T-helper 2 cell (primary cell): ENCODE results near the gene SLC17A8.

Experiments used
- DNase-seq, 5 experiments: peaks; one replicate each; pipeline versions ENCODE4 v3.0.0 to v3.0.0-alpha.2; 2012 to 2022

SLC17A8 gene

DNA sequence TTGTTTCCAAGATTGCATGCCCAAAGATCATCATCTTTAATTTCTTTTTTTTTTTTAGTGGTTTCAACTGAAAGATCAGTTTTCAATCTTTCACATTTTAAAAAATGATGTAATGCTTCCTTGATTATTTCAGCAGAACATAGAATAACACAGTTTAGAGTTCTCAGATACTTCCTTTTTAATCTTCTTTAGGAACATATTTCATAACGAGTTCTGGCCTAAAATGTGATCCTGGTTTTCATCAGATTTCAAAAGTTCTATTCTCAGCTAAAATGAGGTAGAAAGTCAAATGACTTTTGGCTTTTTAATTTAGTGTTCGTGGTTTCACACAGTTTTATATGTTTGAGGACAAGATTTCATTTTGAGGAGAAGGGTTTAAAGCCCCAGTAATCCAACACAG is 76.8 kb downstream of the SLC17A8 start:
- no peak for DNase-seq

DNA sequence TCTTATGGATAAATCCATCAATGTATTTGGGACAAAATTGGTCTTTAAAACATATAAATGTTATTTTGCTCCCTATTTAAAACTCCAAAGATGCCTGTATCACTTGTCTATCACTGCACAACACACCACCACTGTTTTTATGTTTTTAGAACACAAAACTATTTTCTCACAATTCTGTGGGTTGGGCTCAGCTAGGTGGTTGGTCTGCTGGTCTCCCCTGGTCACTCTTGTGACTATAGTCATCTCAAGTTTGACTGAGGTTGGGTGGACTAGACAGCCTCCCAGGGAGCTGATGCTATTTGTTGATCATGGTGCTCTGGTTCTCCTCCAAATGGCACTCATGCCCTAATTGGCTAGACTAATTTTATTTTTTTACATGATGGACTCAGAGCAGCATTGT is 77.3 kb downstream of the SLC17A8 start:
- no peak for DNase-seq

DNA sequence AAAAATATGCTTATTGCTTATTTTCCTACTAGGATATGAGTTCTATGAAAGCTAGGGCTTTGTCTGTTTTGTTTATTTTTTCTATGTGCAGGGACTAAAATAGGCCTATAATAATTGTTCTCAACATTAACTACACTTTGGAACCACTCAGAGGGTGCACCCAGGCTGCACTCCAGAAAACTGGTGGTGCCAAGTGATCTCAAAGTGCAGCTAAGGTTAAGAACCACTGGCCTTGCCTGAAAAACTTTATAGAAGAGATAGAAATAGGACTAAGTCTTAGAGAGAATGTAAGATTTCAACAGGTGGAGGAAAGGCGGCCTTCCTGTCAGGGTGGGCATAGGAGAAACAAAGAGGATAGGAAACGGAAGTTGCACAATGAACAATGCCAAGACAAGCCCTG is 79.1 kb downstream of the SLC17A8 start:
- no peak for DNase-seq

DNA sequence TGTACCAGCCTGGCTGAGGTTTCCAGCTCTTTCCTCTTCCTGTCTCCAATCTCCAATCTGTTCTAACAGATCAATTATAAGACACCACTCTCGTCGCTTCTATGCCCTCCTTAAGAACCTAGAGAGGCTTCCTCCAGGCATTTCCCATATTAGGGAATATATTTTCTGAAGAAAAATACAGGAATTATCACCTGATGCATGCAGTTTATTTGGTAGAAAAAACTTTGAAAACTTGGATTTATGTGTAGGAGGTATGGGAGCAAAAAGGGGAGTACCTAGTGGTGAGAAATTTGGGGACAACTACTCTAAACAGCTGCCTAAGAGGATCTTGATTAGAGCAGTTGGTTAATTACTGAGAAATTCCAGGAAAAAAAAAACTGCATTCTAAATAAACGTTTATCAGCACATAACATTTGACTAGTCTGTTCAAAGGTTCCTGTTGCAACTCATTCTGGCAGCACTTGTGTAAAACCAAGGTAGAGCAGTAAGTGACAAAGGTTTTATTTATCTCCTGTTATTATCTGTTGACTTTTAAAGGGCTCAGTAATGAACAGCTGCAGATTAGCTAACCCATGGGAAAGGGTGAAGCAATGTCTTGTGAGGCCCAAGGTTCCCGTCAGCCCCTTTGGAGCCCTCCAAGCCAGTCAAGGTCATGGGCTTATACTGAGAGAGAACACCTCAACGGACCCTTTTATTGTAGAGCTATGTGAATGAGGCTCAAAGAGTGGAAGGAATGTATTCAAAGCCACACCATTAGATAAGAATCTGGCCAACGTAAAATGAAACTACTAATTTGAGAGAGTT is 80.4 kb downstream of the SLC17A8 start:
- peak in 1 of 5 experiments; percentile 81 for DNase-seq

DNA sequence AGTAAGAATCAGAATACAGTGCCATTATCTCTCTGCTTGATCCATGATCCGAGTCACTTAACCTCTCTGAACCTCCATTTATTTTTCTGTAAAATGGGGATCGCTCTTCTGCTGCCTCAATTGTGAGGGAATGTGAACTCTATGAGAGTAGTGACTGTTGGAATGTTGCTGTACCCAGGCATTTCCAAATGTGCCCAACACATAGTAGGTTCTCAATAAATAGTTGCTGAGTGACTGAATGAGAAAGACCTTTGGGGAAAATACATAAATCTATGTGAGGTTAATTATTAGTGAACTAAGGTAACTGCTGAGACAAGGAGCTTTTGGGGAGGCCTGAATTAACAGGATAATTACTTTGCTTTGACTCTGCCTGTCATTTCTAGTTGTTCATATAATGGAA is 82.9 kb downstream of the SLC17A8 start:
- DNase-seq, result no peak

DNA sequence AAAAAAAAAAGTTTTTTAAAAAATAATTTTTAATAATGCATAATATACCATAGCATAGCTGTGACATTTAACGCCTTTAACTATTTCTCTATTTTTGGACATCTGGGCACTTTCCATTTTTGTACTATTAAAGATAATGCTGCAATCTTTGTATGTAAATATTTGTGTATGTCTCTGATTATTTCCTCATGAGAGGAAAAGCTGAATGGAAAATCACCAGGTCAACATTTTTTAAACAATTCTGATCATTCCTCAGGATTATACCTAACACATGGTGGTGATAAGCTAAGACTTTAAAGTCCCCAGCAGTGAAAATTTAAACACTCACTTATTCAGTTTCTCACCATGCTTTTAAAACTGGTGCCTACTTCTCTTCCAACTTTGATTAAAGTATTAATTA is 85.5 kb downstream of the SLC17A8 start:
- no peak for DNase-seq

DNA sequence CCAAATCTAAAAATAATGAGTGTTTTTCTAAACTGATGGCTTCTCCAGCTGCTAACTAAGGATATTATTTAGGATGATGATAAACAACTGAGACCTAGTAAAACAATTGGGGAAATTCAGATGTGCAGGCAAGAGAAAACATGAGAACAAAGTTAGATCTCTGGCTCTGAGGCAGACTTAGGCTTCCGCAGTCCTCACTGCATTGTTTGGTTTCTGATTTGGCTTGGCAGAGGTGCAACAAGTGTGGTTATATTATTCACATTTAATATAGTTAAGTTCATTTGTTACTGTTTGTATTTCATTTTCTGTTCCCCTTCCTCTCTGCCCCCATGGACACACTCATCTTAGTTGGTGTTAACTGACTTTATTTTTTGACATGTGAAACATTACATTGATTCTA is 86.6 kb downstream of the SLC17A8 start:
- no peak for DNase-seq

DNA sequence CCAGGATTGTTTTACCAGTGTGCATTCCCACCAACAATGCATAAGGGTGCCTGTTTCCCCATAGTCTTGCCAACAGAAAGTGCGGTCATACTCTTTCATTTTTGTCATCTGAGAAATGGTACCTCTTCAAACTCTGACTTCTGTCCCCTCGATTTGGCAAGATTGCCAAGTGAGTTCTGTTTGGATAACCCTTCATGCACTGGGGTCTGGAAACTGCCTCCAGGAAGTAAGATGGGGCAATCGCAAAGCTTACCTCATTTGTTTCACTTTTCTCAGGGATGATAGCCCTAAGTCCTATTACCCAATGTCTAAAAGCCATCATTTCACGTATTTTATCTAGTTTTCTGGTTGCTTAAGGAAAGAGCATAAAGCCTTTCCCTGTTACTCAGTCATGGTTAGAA is 88.2 kb downstream of the SLC17A8 start:
- DNase-seq, result no peak

DNA sequence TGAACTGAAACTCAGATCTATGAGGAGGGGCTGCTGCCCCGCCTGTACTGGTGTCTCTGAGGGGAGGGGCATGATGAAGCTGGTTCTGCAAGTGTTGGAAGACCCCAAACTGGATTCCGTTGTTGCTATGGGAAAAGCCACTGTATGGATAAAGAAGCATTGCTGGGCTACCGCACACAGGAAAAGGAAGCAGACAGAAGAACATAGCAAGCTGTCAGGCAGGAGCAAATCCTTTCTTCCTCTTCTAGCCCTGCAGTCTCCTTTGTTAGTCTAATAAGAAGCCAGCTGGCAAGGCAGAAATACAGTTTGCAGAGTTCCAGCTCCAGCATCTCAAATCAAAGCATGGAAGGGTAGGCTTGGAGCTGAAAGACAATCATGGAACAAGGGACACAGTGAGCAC is 90.5 kb downstream of the SLC17A8 start:
- DNase-seq, result no peak

DNA sequence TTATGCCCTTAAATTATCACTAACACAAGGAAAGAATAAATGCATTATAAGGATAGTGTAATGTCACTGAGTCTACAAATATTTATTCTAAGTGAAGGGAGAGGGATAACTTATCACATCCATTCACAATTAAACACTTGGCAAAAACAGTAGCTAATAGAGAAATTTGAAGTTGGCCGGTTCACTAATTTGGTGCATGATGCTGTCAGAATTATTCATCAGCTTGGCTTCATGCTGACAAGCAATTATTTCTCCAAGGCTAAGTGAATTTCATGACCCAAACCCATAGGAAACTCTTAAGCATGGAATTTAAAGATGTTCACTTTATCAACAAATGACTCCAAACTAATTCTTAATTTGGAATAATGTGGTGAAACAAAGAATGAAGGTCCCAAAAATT is 91.8 kb downstream of the SLC17A8 start:
- DNase-seq, result no peak

DNA sequence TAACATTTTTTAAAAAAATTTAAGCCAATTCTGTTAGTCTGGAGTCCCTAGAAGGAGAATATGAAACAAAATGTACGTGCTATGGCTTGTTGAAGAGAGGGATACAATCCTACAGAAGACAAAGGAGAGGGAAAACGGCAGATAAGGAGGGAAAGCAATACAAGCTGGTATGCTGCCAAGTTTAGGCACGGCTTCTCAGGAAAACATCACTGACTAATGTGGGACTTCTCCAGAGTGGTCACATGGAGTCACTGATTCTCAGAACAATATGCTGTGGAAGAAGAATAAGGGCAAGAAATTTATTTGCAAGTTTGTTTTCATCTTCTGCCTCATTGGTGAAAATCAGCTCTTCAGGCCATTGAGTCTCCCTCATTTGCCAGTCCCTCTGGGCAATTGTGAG is 93.9 kb downstream of the SLC17A8 start:
- no peak for DNase-seq

DNA sequence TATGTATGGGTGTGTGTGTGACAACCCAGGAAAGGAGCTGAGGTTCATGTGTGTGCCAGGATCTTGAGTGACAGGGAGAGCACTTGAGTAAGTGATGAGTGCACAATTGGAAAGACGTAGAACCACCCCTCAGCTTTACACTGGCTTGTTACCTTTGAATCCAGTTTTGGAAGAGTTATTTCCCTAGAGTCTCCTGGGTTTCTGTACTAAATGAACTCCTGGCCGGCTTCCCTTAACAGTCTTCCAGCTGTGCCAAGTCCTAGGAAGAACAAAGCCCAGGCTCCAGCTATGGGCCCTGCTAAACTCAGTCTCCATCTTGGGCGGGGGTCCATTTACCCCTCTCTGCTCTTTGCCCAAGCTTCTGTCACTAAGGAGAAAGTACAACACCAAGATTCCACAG is 97.1 kb downstream of the SLC17A8 start:
- DNase-seq, result no peak

DNA sequence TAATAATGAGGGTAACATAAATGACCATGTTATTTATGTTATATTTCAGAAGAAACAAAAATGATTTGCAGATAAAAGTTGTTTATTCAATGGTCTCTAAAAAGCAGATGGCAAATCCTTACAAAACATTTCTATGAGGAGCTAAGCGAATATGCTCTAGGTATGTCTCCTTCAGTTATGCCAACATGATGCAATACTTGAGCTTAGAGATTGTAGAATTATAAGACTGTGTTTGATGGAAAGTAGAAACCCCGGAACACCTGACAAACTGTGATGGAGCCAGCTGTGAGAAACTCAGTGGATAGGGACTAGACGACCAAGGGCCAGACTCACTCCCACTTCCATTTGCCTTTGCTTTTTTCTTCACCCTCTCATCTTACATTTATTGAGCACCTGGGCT is 99.0 kb downstream of the SLC17A8 start:
- no peak for DNase-seq

DNA sequence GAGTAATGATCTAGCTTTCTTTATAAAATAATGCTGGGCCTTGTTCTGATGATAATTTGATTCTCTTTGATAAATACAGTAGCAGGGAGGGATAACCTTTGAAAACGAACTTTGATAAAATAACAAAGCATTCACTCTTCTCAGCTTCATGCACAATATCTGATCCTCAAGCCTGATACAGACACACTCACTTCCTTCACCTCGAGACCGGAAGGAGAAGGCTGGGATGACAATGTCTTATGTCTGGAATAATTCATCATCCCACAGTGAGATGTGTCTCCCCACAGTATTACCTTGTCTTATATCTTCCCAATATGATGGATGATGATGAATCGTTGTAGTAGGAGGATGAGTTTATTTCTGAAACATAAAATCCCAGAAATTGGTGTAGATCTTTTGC is 101.3 kb downstream of the SLC17A8 start:
- DNase-seq, result no peak

DNA sequence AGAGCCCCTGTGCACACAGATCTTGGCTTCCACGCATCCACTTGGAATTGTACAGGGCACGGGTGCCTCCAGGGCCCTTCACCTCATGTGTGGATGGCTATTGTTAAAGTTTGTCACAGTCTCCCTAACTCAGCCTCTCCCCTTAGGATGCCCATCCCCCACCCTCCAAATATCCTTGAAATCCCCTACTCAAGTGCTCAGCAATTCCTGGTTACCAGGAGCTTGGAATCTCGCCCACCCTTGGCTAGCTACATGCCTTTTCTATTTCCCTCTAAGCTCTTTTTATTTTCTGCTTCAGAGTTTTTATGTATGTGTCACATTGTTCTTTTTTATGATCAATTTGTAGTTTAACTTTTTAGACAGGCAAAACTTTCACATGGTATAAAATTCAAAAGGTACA is 103.8 kb downstream of the SLC17A8 start:
- DNase-seq, result no peak

DNA sequence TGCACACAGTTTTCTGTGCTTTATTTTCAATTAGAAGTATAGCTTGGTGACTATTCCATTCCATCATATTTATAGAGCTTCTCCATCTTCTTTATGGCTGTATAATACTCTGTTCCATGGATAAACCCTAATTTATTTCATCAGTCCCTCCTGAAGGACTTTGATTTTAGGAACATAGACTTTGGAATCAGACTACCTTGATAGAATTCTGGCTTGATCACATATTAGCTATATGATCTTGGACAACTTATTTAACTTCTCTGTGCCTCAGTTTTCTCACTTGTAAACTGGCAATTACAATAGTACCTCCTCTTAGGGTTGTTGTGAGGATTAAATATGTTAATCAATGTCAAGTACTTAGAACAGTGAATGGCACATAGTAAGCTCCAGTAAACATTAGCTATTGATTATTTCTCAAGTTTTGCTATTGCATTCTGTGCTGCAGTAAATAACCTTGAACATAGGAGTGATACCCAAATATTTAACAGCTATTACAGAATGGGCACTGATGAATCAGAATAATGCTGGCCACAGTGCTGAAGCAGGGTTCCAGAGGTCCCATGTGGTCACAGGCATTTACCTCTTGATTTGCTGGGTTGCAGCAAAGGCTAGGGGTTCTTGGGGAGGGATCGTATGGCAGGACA is 104.6 kb downstream of the SLC17A8 start:
- DNase-seq, result no peak

DNA sequence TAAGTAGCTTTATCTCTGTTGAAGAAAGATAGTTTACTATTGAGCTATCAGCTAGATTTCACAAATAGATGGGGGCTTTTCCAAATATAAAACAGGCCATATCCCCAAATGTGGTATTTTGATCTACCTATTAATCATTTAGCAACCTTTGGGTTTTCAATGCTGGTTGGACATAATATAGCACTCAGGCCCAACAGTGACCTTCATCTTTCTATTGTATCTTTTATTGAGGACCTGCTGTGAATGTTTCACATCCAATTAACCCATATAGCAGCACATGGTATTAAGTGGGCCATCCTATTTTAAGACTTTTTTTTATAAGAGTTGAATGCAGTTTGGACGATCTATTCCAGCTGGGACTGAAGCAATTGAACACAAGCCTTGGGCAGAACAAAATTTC is 106.8 kb downstream of the SLC17A8 start:
- DNase-seq, result no peak

DNA sequence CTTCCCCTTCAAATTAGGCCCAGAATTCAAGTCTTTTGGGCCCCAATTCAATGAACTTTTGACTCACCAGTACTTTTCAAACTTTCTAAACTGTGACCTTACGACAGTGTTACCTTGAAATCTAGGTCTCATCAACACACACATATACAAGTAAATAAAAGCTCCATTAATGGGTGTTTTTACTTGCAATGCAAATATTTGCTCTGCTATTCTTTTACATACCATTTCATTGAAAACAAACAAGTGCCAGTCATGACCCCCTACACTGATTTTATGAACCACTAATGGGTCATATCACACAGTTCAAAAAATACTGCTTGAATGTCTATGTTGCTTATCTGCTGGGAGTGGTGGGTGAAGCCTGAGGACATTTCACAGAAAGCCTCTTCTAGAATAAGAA is 107.7 kb downstream of the SLC17A8 start:
- DNase-seq, result no peak

DNA sequence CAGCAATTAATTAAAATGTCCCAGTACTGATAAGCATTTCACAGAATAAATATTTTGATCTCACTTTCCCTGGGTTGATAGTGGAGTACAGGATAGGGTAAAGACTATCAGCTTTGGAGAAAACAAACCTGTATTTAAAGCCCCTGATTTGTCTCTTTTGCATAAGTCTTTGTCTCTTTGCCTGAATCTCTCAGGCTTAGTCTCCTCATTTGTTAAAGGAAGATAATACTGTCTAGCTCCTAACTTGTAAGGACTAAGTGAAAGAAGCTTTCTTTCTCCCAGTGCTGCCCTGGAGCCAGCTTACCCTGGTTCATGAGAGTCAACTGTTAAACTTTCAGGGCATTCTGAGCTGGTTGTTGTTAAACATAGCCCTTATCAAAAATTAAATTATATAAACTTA is 111.3 kb downstream of the SLC17A8 start:
- DNase-seq, result no peak
